HepG2 (cell line): ENCODE results near the gene FBF1. TPM values are rescaled to one million over a fixed set of nuclear protein-coding genes. Genes with fewer than 3 reads are reported as not detected.
A peak's percentile ranks its signal among the peaks of the same experiment; 100 is the strongest.

Experiments used
- HCFC1 ChIP-seq: fragments of 150-350 bp; IDR thresholded peaks from 2 replicates; pipeline ENCODE4 v1.6.1; 2014; ENCODE audit warnings: low read depth, low read length
- SOX5 ChIP-seq: IDR thresholded peaks from 2 replicates; pipeline ENCODE4 v1.6.1; 2016; ENCODE audit warnings: borderline replicate concordance
- TEF ChIP-seq: sonication (generic); formaldehyde crosslinking; IDR thresholded peaks from 2 replicates; pipeline ENCODE4 v1.5.0; 2020; ENCODE audit warnings: missing genetic modification reagents
- USF2 ChIP-seq, 2 experiments: sonication (generic) in 1 of 2; formaldehyde crosslinking in 1 of 2; IDR thresholded peaks; 2 replicates each; pipeline versions ENCODE4 v1.5.1 to v1.6.1; 2011 to 2020; ENCODE audit warnings: borderline replicate concordance in 1 of 2, low read depth in 1 of 2, low read length in 1 of 2, mild to moderate bottlenecking in 1 of 2, missing genetic modification reagents in 1 of 2, moderate library complexity in 1 of 2
- ZFP62 ChIP-seq: sonication (generic); formaldehyde crosslinking; IDR thresholded peaks from 2 replicates; pipeline ENCODE4 v1.4.0; 2020; ENCODE audit warnings: missing genetic modification reagents
- ZNF136 ChIP-seq: sonication (generic); formaldehyde crosslinking; IDR thresholded peaks from 2 replicates; pipeline ENCODE4 v1.8.1; 2022; ENCODE audit warnings: low read depth, mild to moderate bottlenecking, moderate library complexity, missing genetic modification reagents
- polyA plus RNA-seq, 8 experiments: library from polyadenylated mRNA; depleted of rRNA in 3 of 8; stranded (reverse) in 7 of 8; unstranded in 1 of 8; fragments of >200 nt; fragmentation: Illumina TruSeq in 4 of 8; extraction: Trizol in 4 of 8; gene quantifications; 2 replicates each; pipeline versions ENCODE4 v1.2.1 to v1.2.3, GENCODE V29; 2011 to 2016; ENCODE audit warnings: low read depth in 4 of 8, missing spikeins in 1 of 8, mixed read lengths in 1 of 8; ENCODE audit not compliant: insufficient read depth in 1 of 8
- total RNA-seq, 5 experiments: library from RNA; depleted of rRNA; stranded (reverse); fragments of >200 nt; fragmentation: Illumina TruSeq; extraction: Trizol; gene quantifications; 2 replicates each; pipeline ENCODE4 v1.2.3, GENCODE V29; 2016; ENCODE audit warnings: low read depth in 1 of 5
- TF ChIP-seq, protein P1 (sequence below): sonication (generic); formaldehyde crosslinking; IDR thresholded peaks from 2 replicates; pipeline ENCODE4 v1.4.0; 2020; ENCODE audit warnings: missing genetic modification reagents, low read depth, mild to moderate bottlenecking, borderline replicate concordance
- TF ChIP-seq, protein P2 (sequence below): sonication (generic); formaldehyde crosslinking; IDR thresholded peaks from 2 replicates; pipeline ENCODE4 v1.4.0; 2020; ENCODE audit warnings: mild to moderate bottlenecking, missing genetic modification reagents
- TF ChIP-seq, protein P3 (sequence below): sonication (generic); formaldehyde crosslinking; IDR thresholded peaks from 2 replicates; pipeline ENCODE4 v1.4.0; 2020; ENCODE audit warnings: missing genetic modification reagents, mild to moderate bottlenecking, borderline replicate concordance

Gene FBF1
- total and polyA plus RNA-seq, 2 of the 13 experiments (the other 11 are each of a cell fraction or from before 2014, with no cell fraction given), result 2.4 to 8.1 TPM

- TF ChIP-seq, protein P1, sequence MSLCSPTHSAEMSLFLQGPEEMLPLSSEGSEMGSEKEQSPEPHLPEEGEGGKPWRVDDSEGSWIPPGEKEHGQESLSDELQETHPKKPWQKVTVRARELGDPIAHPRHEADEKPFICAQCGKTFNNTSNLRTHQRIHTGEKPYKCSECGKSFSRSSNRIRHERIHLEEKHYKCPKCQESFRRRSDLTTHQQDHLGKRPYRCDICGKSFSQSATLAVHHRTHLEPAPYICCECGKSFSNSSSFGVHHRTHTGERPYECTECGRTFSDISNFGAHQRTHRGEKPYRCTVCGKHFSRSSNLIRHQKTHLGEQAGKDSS (CRISPR knock-in tag), result peak; percentile 13
- TF ChIP-seq HCFC1, result no peak; the same call in 1 of the 2 replicates
- no peak for TF ChIP-seq ZFP62 (CRISPR knock-in tag)
- peak; percentile 78; the same call in 1 of the 2 replicates for TF ChIP-seq ZNF136
- TF ChIP-seq SOX5, result peak; percentile 50; the same call in 1 of the 2 replicates
- TF ChIP-seq, protein P2, sequence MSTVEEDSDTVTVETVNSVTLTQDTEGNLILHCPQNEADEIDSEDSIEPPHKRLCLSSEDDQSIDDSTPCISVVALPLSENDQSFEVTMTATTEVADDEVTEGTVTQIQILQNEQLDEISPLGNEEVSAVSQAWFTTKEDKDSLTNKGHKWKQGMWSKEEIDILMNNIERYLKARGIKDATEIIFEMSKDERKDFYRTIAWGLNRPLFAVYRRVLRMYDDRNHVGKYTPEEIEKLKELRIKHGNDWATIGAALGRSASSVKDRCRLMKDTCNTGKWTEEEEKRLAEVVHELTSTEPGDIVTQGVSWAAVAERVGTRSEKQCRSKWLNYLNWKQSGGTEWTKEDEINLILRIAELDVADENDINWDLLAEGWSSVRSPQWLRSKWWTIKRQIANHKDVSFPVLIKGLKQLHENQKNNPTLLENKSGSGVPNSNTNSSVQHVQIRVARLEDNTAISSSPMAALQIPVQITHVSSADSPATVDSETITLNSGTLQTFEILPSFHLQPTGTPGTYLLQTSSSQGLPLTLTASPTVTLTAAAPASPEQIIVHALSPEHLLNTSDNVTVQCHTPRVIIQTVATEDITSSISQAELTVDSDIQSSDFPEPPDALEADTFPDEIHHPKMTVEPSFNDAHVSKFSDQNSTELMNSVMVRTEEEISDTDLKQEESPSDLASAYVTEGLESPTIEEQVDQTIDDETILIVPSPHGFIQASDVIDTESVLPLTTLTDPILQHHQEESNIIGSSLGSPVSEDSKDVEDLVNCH (CRISPR knock-in tag), result 0 out of 2 replicates have a peak, but pooled peaks have one; percentile 14
- peak; percentile 97 for TF ChIP-seq USF2 (IDR thresholded peaks at IDR 0.05; ENCODE audit: low read depth, low read length)
- peak; percentile 99; the same call in 1 of the 2 replicates for TF ChIP-seq USF2 (CRISPR knock-in tag; IDR thresholded peaks at IDR 0.05; ENCODE audit: borderline replicate concordance)
- 0 out of 2 replicates have a peak, but pooled peaks have one; percentile 26 for TF ChIP-seq TEF (CRISPR knock-in tag)
- TF ChIP-seq, protein P3, sequence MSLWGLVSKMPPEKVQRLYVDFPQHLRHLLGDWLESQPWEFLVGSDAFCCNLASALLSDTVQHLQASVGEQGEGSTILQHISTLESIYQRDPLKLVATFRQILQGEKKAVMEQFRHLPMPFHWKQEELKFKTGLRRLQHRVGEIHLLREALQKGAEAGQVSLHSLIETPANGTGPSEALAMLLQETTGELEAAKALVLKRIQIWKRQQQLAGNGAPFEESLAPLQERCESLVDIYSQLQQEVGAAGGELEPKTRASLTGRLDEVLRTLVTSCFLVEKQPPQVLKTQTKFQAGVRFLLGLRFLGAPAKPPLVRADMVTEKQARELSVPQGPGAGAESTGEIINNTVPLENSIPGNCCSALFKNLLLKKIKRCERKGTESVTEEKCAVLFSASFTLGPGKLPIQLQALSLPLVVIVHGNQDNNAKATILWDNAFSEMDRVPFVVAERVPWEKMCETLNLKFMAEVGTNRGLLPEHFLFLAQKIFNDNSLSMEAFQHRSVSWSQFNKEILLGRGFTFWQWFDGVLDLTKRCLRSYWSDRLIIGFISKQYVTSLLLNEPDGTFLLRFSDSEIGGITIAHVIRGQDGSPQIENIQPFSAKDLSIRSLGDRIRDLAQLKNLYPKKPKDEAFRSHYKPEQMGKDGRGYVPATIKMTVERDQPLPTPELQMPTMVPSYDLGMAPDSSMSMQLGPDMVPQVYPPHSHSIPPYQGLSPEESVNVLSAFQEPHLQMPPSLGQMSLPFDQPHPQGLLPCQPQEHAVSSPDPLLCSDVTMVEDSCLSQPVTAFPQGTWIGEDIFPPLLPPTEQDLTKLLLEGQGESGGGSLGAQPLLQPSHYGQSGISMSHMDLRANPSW (CRISPR knock-in tag), result no peak; the same call in 1 of the 2 replicates
These were observed 38.3 kb upstream of the FBF1 start, which contains the start of the genes ACOX1 and TEN1 (continued) for GRCh38 chr17:75978938-75979704.
